GM18907 (cell line): ENCODE measurements around the gene KIF17.

Experiments
- ATAC-seq: cut with Tn5 transposase; IDR thresholded peaks from one replicate; pipeline ENCODE4 v1.9.1; 2021; ENCODE audit warnings: mild to moderate bottlenecking, moderate library complexity; ENCODE audit not compliant: unreplicated experiment

Gene KIF17

DNA sequence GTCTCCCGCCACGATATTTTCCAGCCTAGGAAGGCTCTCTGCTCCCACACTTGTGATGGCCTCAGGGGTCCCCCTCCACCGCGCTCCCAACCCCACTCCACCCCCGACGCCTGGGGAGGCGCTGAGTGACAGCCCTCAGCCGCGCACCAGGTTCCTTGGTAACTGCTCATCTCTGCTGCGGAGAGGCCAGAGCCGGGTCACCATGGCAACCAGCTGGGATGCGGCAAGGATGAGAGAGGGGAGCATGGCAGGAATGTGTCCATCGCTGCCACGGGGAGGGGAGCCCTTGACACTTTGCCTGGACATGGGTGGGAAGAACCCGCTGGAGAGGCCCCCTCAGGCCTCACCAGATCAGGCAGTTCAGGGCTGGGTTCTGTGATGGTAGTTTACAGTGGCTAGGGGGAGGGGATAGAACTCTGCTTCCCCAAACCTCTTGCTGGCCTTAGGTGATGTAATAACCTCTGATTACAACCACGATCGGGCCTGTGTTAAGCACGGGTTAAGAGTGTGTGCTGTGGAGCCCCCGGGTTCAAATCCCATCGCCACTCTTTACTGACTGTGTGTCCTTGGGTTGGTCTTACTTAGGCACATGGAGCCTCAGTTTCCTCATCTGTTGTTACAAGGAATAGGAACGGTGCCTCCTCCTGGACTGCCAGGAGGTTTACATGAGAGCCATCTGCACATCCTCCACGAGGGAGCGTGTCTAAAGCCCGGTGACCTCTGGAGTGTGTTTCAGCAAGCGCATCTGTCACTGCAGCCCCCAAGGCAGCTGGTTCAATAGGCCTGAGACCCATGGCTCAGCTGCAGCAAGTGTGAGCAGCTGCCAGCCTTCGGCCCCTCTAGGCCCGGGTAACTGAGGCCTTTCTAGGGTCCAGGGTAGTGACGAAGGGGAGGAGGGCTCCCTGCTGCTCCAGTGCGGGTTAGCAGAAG, 6.3 kb downstream of the KIF17 start:
- ATAC-seq = no peak

GRCh38 chr1:20710469-20711284, 7.1 kb downstream of the KIF17 start:
- no peak for ATAC-seq

DNA sequence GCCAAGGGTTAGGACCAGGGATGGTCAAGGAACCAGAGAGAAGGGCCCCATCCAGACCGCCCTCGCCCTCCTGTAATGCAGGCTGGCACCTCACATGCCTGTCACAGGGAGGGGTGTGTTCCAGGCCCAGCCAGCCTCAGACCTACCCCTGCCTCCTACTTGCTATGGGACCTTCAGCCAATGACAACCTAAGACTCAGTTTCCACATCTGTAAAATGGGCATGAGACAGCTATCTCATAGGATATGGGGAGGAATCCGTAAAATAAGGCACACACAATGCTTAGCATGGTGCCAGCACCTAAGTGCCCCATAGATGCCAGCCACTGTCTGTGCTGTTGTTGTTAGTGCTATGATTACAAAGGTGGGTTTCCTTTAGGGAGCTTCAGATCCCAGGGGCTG, 7.9 kb downstream of the KIF17 start:
- ATAC-seq = no peak

DNA sequence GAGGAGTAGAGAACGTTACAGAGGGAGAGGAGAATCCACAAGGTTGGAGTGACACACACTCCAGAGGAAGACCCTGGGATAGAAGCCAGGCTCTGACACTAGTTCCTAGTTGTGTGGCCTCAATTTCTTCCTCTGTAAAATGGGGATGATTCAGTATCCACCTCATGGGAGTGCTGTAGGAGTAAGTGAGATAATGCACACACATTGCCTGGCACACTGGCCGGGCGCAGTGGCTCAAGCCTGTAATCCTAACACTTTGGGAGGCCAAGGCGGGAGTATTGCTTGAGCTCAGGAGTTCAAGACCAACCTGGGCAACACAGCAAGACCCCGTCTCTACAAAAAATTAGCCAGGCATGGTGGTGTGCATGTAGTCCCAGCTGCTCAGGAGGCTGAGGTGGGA, 8.9 kb downstream of the KIF17 start:
- no peak for ATAC-seq

DNA sequence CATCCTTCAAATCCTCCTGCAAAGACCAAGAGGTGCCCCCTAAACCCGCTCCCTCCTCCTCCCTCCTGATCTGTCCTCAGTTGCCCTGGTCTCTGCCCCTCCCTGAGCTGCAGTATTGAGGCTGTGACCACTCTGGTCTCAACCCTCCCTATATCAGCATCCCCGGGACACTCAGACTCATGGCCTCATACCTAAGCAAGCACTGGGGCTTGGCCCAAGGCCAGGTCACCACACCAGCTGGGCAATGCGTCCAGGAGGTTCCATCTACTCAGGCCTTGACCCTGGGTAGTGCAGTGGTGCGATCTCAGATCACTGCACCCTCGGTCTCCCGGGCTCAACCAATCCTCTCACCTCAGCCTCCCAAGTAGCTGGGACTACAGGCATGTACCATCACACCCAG, 9.8 kb downstream of the KIF17 start:
- no peak for ATAC-seq

- no peak for ATAC-seq
Observed at GRCh38 chr1:20706841-20707240, 11.0 kb downstream of the KIF17 start.

GRCh38 chr1:20705203-20705755, 12.5 kb downstream of the KIF17 start:
- ATAC-seq = no peak

GRCh38 chr1:20704390-20705202, 13.2 kb downstream of the KIF17 start:
- no peak for ATAC-seq

DNA sequence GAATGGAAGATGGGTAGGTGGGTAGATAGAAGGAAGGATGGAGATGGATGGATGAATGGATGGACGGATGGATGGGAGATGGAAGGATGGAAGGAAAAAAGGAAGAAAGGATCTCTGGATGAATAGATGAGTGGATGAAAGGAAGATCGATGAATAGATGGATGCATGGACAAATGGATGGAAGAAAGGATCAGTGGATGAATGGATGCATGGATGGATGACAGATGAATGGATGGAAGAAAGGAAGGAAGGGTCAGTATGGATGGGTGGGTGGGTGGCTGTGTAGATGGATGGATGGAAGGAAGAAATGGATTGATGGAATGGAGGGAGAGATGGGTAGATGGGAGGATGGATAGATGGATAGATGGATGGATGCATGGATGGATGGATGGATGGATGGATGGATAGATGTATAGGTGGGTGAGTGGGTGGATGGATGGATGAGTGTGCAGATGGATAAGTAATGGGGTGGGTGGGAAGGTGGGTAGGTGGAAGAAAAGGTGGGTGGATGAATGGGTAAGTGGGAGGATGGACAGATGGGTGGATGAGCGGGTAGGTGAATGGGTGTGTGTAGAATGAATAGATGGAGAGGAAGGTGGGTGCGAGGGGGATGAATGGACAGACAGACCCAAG, 14.6 kb downstream of the KIF17 start:
- no peak for ATAC-seq

GRCh38 chr1:20702416-20702815, 15.4 kb downstream of the KIF17 start:
- ATAC-seq = no peak

DNA sequence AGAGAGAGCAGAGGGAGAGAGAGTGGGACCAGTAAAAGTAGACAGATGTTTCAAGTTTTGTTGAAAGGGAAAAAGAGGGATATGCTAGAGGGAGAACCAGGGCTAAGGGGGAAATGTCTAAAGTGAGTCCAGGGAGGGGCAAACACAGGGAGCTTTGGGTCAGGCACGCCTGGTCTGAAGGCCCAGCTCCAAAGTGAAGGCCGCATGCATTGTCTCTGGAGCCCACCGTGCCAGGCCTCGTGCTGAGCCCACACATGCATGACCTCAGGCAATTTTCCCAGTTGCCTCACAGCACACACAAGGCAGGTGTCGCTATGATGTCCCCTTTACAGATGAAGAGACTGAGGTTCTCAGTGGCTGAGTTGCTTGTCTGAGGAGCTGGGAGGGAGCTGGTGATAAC, 16.0 kb downstream of the KIF17 start:
- ATAC-seq = no peak

- ATAC-seq = no peak
Observed at GRCh38 chr1:20701446-20701845, 16.4 kb downstream of the KIF17 start.

- ATAC-seq = no peak
Observed at GRCh38 chr1:20700636-20701215, 17.1 kb downstream of the KIF17 start.

- ATAC-seq = no peak
Observed at GRCh38 chr1:20699558-20699957, 18.2 kb downstream of the KIF17 start.

DNA sequence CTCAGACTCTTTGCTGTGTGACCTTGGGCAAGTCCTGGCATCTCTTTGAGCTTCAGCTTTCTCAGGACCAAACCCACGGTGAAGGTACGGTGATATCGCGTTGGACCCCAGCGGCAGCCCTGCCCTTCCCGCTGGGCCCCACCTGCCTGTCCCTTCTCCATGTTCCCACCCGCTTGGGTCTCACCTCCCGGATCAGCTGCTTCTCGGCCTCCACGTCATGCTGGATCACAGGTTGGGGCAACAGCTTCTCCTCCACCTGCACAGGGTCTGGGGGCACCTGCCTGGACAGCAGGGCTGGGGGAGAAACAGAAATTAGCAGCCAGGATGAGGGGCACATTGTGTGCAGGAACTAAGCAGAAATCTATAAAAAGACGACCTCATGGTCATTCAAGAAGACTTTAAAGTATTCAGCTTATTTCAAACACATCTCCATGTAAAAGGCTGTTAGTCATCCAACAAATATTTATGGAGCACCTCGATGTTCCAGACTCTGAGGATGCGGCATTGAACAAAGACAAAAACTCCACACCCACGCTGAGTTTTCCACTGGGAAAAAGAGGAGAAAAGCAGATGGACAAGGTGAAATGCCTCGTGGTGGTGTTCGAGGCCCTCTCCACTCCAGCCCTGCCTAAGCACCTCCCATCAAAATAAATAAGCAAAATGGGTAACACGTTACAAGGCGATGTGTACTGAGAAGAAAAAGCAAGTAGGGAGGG, 19.5 kb downstream of the KIF17 start:
- no peak for ATAC-seq

DNA sequence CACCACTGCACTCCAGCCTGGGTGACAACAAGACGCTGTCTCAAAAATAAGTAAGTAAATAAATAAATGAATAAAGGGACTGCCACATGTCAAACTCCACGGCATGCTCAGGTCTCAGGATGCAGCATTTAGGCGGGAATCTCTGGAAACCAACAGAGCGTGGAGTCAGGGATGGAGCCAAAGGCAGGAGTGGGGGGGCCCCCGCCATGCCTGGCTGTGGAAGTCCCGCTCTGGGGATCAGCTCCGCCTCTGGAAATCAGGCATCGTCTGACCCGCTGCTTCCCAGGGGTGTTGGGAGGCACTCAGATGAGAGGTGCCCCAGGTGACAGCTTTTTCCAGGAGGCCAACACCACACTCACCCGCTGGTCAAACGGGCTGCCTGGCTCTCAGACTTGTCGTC, 20.2 kb downstream of the KIF17 start:
- ATAC-seq = no peak

GRCh38 chr1:20696397-20697333, 21.1 kb downstream of the KIF17 start:
- ATAC-seq = peak; percentile 65

DNA sequence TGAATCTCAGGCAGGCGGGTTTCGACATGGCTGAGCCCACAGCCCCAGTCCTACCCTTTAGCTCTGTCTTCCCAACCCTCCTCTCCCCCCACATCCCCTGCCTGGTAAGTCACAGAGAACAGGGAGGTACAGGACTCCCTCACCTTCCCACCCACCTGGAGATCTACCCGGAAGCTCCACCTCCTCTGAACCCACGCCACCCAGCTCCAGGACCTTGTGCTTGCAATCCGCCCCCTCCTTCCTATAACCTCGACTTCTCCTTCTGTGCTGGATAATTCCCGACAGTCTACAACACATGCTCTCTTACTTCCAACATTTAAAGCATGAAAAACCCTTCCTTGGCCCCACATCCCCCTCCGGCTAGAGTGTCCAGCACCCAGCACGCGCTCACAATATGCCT, 22.3 kb downstream of the KIF17 start:
- no peak for ATAC-seq
